HG03066 (cell line): ENCODE measurements around the gene BHMT.
"Not testable (repeated sequence)": the region's sequence is repeated elsewhere in the genome, so short reads cannot be mapped to it uniquely, and the experiment has no call there.

ENCODE experiments used
- ATAC-seq: cut with Tn5 transposase; IDR thresholded peaks from one replicate; pipeline ENCODE4 v1.9.1; 2021; ENCODE audit warnings: low read depth; ENCODE audit not compliant: unreplicated experiment

Gene BHMT

GRCh38 chr5:79171635-79172245 is 60.1 kb downstream of the BHMT start:
- no peak for ATAC-seq

DNA sequence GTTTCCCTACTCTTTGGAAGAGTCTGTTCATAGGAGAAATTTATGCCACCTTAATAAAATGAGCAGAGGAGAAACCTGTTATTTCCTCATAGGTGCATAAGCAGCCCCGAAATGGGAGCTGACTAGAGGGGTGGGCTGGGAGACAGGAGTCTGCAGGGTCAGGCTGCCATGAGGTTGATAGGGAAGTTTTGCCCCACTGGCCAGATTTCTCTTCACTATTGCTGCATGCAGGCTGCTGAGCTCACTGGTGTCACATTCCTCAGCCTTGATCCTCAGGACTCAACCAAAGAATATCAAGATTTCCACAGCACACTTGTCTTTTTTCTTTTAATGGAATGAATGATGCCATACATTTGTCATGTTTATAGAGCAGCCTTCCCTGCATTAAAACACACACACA is 60.7 kb downstream of the BHMT start:
- ATAC-seq = no peak

DNA sequence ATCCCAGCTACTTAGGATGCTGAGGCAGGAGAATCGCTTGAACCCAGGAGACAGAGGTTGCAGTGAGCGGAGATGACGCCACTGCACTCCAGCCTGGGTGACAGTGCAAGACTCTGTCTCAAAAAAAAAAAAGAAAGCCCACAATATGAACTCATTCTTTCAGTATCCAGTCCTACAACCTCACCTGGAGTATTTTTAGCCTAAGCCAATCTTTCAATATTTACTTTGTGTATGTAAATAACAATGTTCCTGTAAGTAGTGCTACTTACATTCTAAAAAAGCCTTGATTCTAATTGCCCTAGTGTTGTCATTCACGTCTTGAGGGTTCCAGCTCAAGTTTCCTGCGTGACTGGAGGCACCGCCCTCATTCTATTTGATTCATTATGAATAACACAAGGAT is 62.0 kb downstream of the BHMT start:
- ATAC-seq = no peak

DNA sequence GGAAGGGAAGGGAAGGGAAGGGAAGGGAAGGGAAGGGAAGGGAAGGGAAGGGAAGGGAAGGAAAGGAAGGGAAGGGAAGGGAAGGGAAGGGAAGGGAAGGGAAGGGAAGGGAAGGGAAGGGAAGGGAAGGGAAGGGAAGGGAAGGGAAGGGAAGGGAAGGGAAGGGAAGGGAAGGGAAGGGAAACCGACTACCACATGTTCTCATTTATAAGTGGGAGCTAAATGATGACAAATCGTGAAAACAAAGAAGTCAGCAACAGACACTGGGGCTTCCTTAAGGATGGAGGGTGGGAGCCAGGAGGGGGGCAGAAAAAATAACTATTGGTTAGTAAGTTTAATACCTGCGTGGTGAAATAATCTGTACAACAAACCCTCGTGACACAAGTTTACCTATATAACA is 68.8 kb downstream of the BHMT start:
- ATAC-seq = not testable (repeated sequence)

GRCh38 chr5:79181419-79182022 is 69.9 kb downstream of the BHMT start:
- no peak for ATAC-seq
